Measurements from ENCODE around the gene GKN2. TPM values are rescaled to one million over a fixed set of nuclear protein-coding genes. Genes with fewer than 3 reads are reported as not detected.

GKN2 gene
- total RNA-seq, result 100 to 1,000 TPM in 1 of 2 donors, 1 to 10 TPM in 1; 3.4 to 103 TPM
- 100 to 1,000 TPM; 101 to 429 TPM for polyA plus RNA-seq
- long read RNA-seq, donor 1, partial matches to known transcripts, result 0 of 2 reads
- long read RNA-seq, donor 1, other reads (novel, unspliced or antisense), result 0 of 2 reads
- long read RNA-seq, donor 2, result 0 reads
- long read RNA-seq, donor 3, partial matches to known transcripts, result 0 of 2 reads
- long read RNA-seq, donor 3, other reads (novel, unspliced or antisense), result 0 of 2 reads
- long read RNA-seq, donor 4, result 0 reads
- long read RNA-seq, donor 5, partial matches to known transcripts, result 0 of 4 reads
- long read RNA-seq, donor 5, other reads (novel, unspliced or antisense), result 0 of 4 reads

GRCh38 chr2:68952887-68953521 lies at the start of gene GKN2:
Gene GKN2, minus strand, starts transcription at chr2:68952893. Its CDS starts 32 bp downstream, at chr2:68952861.
- Histone ChIP-seq H3K27me3 (ENCODE audit: control insufficient read depth in 3 of 3, insufficient read depth in 3 of 3, low read length in 2 of 3) (no peaks in the 10 kb centered on the region), H3K36me3 (ENCODE audit: control insufficient read depth in 4 of 4, insufficient read depth in 4 of 4, low read length in 4 of 4) (no peaks in the 10 kb centered on the region), H3K4me1 (ENCODE audit: control insufficient read depth in 5 of 5, insufficient read depth in 5 of 5, low read length in 5 of 5) (no peaks in the 10 kb centered on the region), H3K9ac (ENCODE audit: insufficient read depth in 1 of 2, low read length in 2 of 2) (no peak within 1 kb of the TSS), H3K27ac (ENCODE audit: low read depth in 1 of 2, low read length in 1 of 2) (peak within 1 kb of the TSS in 1 of 2 donors; percentile 84), H3K4me3 (peak within 1 kb of the TSS; percentile 19), H3K9me3 (ENCODE audit: control insufficient read depth in 4 of 4, insufficient read depth in 3 of 4, low read length in 3 of 4) (no peaks in the 10 kb centered on the region)
- 77 to 86% methylated on average over 4 of the region's 4 CpGs for WGBS, 2 donors
- no peak for TF ChIP-seq CTCF (IDR thresholded peaks at IDR 0.05; ENCODE audit: control extremely low read depth, extremely low read depth)
- no peak for DNase-seq
- ATAC-seq (ENCODE audit: insufficient read depth, low FRiP score), result peak; percentile 61

GRCh38 chr2:69001879-69002278 lies 49.2 kb upstream of the GKN2 start:
- TF ChIP-seq CTCF (IDR thresholded peaks at IDR 0.05; ENCODE audit: control extremely low read depth, extremely low read depth), result no peak
- Histone ChIP-seq H3K4me3 (no peak overlapping the region), H3K27me3 (ENCODE audit: control insufficient read depth in 3 of 3, insufficient read depth in 3 of 3, low read length in 2 of 3) (no peaks in the 10 kb centered on the region), H3K9ac (ENCODE audit: insufficient read depth in 1 of 2, low read length in 2 of 2) (no peak overlapping the region), H3K36me3 (ENCODE audit: control insufficient read depth in 4 of 4, insufficient read depth in 4 of 4, low read length in 4 of 4) (no peaks in the 10 kb centered on the region), H3K27ac (ENCODE audit: low read depth in 1 of 2, low read length in 1 of 2) (no peak overlapping the region), H3K4me1 (ENCODE audit: control insufficient read depth in 5 of 5, insufficient read depth in 5 of 5, low read length in 5 of 5) (peaks cover 0 to 4% (median 0%) of the 10 kb centered on the region in 5 donors), H3K9me3 (ENCODE audit: control insufficient read depth in 4 of 4, insufficient read depth in 3 of 4, low read length in 3 of 4) (peaks cover 0 to 5% (median 0%) of the 10 kb centered on the region in 4 donors)
- ATAC-seq (ENCODE audit: insufficient read depth, low FRiP score) (no peak), DNase-seq (no peak)

GRCh38 chr2:68997401-68997800 lies 44.7 kb upstream of the GKN2 start:
- no peak for ATAC-seq (ENCODE audit: insufficient read depth, low FRiP score)
- H3K9me3 ChIP-seq (ENCODE audit: control insufficient read depth in 4 of 4, insufficient read depth in 3 of 4, low read length in 3 of 4), result peaks cover 0 to 5% (median 0%) of the 10 kb centered on the region in 4 donors

More at GRCh38 chr2:68997401-68997800, 44.7 kb upstream of the GKN2 start:
- TF ChIP-seq CTCF (IDR thresholded peaks at IDR 0.05; ENCODE audit: control extremely low read depth, extremely low read depth), result no peak
- Histone ChIP-seq H3K9ac (ENCODE audit: insufficient read depth in 1 of 2, low read length in 2 of 2) (no peak overlapping the region), H3K27me3 (ENCODE audit: control insufficient read depth in 3 of 3, insufficient read depth in 3 of 3, low read length in 2 of 3) (no peaks in the 10 kb centered on the region), H3K4me3 (no peak overlapping the region), H3K27ac (ENCODE audit: low read depth in 1 of 2, low read length in 1 of 2) (no peak overlapping the region), H3K36me3 (ENCODE audit: control insufficient read depth in 4 of 4, insufficient read depth in 4 of 4, low read length in 4 of 4) (no peaks in the 10 kb centered on the region), H3K4me1 (ENCODE audit: control insufficient read depth in 5 of 5, insufficient read depth in 5 of 5, low read length in 5 of 5) (peaks cover 0 to 2% (median 0%) of the 10 kb centered on the region in 5 donors)
- DNase-seq, result no peak

Data from lung (tissue), 16 donors.